ENCODE data around the gene SNRPF. TPM values are rescaled to one million over a fixed set of nuclear protein-coding genes. Genes with fewer than 3 reads are reported as not detected.

Gene SNRPF
- total RNA-seq, 1 donor from 2014 or later = 70.9 TPM

DNA sequence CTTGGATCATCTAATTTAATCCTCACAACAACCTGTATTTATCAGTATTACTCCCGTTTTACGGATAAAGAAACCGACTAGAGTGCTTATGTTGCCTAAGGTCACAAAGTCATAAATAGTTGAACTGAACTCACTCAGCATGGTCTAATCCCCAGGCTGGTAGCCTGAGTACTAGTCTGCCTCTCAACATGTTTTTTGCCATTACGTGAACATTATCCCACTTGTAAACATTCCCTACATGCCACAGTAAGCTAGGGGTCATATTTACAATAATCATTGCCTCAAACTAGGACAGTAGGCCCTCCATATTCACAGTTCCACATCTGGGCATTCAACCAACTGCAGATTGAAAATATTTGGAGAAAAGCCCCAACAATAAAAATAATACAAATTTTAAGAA, 12.1 kb downstream of the SNRPF start:
- Mint-ChIP-seq H3K9me3 (no peaks in the 10 kb centered on the region), H3K4me1 (ENCODE audit: low read depth) (peaks cover 16% of the 10 kb centered on the region), H3K27ac (no peak overlapping the region), H3K4me3 (no peak overlapping the region), H3K27me3 (ENCODE audit: insufficient read depth) (no peaks in the 10 kb centered on the region), H3K36me3 (ENCODE audit: low read depth) (peaks cover 20% of the 10 kb centered on the region)
- DNase-seq (ENCODE audit: low spot score) = no peak
- intact Hi-C loops (cut with micrococcal nuclease) = no loop called here

DNA sequence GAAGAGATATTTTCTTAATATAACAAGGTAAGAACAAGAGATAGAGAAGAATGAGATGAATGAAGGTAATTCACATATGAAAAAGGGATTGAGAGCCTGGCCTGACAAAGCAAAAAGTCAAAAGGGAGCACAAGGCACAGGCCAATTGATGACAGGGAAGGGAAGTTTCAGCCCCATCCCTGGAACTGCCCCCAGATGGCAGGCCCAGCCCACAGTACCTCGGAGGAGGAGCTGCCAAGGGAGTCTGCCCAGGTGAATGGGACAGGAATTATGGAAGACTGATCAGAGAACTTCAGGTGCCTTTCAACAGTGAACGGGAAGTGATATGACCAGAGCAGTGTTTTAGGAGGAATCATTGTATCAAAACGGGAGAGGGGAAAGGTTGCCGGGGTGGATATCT, 15.7 kb downstream of the SNRPF start:
- Mint-ChIP-seq H3K36me3 (ENCODE audit: low read depth) (peaks cover 15% of the 10 kb centered on the region), H3K27ac (no peak overlapping the region), H3K4me1 (ENCODE audit: low read depth) (peaks cover 8% of the 10 kb centered on the region), H3K9me3 (no peaks in the 10 kb centered on the region), H3K27me3 (ENCODE audit: insufficient read depth) (no peaks in the 10 kb centered on the region), H3K4me3 (no peak overlapping the region)
- DNase-seq (ENCODE audit: low spot score) = no peak
- intact Hi-C loops (cut with micrococcal nuclease) = no loop called here

DNA sequence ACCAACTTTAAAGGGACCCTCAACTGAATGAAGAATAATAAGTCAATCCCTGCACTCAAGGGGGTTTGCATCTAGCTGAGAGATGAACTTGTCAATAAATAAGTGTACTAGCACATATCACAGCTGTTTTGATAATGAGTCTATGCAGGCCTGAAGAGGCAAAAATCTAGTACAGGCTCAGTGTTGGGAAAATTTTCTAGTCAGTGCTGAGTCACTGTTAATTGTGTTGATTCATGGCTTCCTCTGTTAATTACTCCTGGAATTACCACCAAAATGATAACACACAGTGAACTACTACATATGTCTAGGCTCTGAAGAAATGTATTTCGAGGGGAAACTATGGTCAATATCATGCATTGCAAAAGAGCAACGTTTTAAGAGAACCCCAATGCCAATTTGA, 18.9 kb downstream of the SNRPF start:
- H3K4me1 Mint-ChIP-seq (ENCODE audit: low read depth) = peaks cover 8% of the 10 kb centered on the region
- H3K9me3 Mint-ChIP-seq = no peaks in the 10 kb centered on the region
- no peak overlapping the region for H3K27ac Mint-ChIP-seq
- intact Hi-C loops (cut with micrococcal nuclease) = no loop called here
- H3K4me3 Mint-ChIP-seq = no peak overlapping the region
- peaks cover 8% of the 10 kb centered on the region for H3K36me3 Mint-ChIP-seq (ENCODE audit: low read depth)
- no peak for DNase-seq (ENCODE audit: low spot score)
- no peaks in the 10 kb centered on the region for H3K27me3 Mint-ChIP-seq (ENCODE audit: insufficient read depth)

DNA sequence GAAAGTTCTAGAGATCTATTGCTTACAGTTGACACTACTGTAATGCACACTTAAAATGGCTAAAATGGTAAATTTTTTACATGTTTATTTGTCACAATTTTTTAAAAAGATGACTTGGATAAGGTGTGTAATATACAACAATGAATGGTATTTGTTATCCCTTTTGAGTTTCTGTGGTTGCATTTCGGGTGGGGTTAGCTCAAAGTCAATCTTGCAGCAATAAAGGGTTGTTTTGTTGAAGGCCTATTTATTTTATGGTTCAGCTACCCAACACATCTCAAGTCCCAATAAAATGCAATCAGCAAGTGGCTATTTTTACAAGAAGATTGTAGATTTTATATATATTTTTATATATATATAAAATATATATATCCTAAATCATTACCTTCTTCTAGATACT, 22.1 kb downstream of the SNRPF start:
- Mint-ChIP-seq H3K36me3 (ENCODE audit: low read depth) (peaks cover 1% of the 10 kb centered on the region), H3K27me3 (ENCODE audit: insufficient read depth) (no peaks in the 10 kb centered on the region), H3K4me1 (ENCODE audit: low read depth) (no peaks in the 10 kb centered on the region), H3K27ac (no peak overlapping the region), H3K4me3 (no peak overlapping the region), H3K9me3 (no peaks in the 10 kb centered on the region)
- no peak for DNase-seq (ENCODE audit: low spot score)
- intact Hi-C loops (cut with micrococcal nuclease) = no loop called here

DNA sequence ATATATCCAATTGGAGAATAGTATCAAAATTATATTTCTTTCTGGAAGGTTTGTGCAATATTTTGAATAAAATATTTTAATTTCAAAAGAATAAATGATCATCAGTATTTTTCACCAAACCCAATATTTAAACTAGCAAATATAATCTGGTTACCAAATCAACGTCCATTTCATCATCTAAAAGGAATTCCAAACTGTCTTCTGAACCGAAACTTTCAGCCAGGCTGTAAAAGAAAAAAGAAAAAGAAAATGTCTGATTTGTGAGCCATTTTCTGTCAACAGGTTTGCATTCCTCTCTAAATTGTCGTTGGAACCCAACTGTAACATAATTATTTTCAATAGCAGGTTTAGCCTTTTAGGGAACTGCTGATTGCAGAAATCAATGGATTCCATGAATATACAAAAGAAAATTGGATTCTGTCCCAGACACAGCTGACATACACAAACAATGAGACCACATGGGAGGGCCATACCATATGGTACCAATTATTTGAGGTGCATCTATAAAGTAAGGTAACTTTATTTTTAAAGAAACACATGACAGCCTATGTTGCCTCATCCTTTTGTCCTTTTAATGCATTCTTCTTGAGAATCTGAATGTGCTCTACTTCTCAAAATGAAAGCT, 22.7 kb downstream of the SNRPF start:
- Mint-ChIP-seq H3K36me3 (ENCODE audit: low read depth) (peaks cover 1% of the 10 kb centered on the region), H3K27ac (no peak overlapping the region), H3K9me3 (no peaks in the 10 kb centered on the region), H3K4me1 (ENCODE audit: low read depth) (no peaks in the 10 kb centered on the region), H3K4me3 (no peak overlapping the region), H3K27me3 (ENCODE audit: insufficient read depth) (no peaks in the 10 kb centered on the region)
- intact Hi-C loops (cut with micrococcal nuclease) = no loop called here
- no peak for DNase-seq (ENCODE audit: low spot score)

DNA sequence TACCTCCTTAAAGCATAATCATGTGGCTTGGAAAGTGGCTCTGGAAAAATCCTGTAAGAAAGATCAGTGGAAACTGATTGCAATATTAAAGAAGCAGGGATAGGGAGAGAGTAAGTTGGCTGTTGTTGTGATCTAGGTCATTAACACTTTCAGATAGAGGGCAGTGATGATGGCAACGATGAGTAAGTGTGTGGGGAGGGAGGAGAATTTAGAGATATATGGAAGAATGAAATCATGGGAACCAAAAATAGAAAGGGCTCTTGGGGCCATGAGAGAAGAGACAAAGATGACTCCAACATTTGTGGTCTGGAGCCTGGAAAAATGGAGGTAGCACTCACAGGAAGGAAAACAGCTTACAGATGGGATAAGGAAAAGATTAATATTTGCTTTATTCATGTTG, 23.3 kb downstream of the SNRPF start:
- Mint-ChIP-seq H3K4me1 (ENCODE audit: low read depth) (no peaks in the 10 kb centered on the region), H3K9me3 (no peaks in the 10 kb centered on the region), H3K27ac (no peak overlapping the region), H3K36me3 (ENCODE audit: low read depth) (peaks cover 1% of the 10 kb centered on the region), H3K27me3 (ENCODE audit: insufficient read depth) (no peaks in the 10 kb centered on the region), H3K4me3 (no peak overlapping the region)
- DNase-seq (ENCODE audit: low spot score) = no peak
- intact Hi-C loops (cut with micrococcal nuclease) = no loop called here

DNA sequence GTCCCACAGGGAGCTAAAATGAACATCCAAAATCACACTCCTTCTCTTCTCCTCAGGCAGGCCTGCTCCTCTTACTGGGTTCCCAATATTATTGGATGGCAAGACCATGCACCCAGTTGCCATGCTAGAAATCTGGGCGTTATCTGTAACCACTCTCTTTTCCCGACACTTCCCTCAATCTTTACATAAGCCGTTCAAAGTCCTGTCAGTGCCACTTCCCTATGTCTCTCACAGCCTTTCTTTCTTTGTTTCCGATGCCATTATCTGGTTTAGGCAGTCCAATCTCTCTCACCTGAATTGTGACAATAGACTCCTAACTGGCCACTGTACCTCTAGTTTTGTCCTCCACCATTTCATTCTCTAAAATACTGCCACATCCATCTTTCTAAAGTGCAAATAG, 24.1 kb downstream of the SNRPF start:
- DNase-seq (ENCODE audit: low spot score) = no peak
- Mint-ChIP-seq H3K27ac (no peak overlapping the region), H3K36me3 (ENCODE audit: low read depth) (peaks cover 1% of the 10 kb centered on the region), H3K9me3 (no peaks in the 10 kb centered on the region), H3K4me3 (no peak overlapping the region), H3K27me3 (ENCODE audit: insufficient read depth) (no peaks in the 10 kb centered on the region), H3K4me1 (ENCODE audit: low read depth) (no peaks in the 10 kb centered on the region)
- intact Hi-C loops (cut with micrococcal nuclease) = no loop called here

DNA sequence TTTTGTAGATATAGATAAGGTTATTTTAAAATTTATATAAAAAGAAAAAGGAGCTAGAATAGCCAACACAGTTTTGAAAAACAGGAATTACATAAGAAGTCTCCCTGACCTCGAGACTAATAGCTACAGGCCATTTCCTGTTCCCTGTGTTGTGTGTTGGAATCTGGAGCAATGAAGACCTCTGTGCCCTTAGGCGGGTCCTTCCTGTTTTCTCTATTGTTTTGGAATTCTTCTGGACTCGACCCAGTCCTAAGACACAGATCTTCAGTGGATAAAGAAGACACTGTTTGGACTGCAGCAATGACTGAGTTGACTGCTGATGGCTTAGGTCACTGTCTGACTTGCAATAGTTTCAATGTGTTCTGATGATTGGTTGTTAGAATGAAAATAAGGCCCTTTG, 26.2 kb downstream of the SNRPF start:
- intact Hi-C loops (cut with micrococcal nuclease) = no loop called here
- no peak overlapping the region for H3K27ac Mint-ChIP-seq
- DNase-seq (ENCODE audit: low spot score) = no peak
- no peaks in the 10 kb centered on the region for H3K4me1 Mint-ChIP-seq (ENCODE audit: low read depth)
- no peak overlapping the region for H3K4me3 Mint-ChIP-seq
- no peaks in the 10 kb centered on the region for H3K27me3 Mint-ChIP-seq (ENCODE audit: insufficient read depth)
- H3K36me3 Mint-ChIP-seq (ENCODE audit: low read depth) = no peaks in the 10 kb centered on the region
- no peaks in the 10 kb centered on the region for H3K9me3 Mint-ChIP-seq

DNA sequence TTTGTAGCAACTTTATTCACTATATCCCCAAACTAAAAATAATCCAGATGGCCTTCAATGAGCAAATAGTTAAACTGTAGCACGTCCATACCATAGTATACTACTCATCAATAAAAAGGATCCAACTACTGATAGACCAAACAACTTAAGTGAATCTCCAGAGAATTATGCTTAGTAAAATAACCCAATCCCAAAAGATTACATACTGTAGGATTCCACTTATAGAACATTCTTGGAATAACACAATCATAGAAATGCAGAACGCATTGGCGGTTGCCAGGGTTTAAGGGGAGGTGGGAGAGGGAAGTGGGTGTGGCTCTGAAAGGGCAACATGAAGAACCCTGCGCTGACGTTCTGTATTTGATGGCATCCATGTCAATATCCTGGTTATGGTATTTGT, 28.6 kb downstream of the SNRPF start:
- H3K9me3 Mint-ChIP-seq = no peaks in the 10 kb centered on the region
- DNase-seq (ENCODE audit: low spot score) = no peak
- no peak overlapping the region for H3K4me3 Mint-ChIP-seq
- intact Hi-C loops (cut with micrococcal nuclease) = no loop called here
- peaks cover 3% of the 10 kb centered on the region for H3K27me3 Mint-ChIP-seq (ENCODE audit: insufficient read depth)
- no peaks in the 10 kb centered on the region for H3K36me3 Mint-ChIP-seq (ENCODE audit: low read depth)
- no peaks in the 10 kb centered on the region for H3K4me1 Mint-ChIP-seq (ENCODE audit: low read depth)
- H3K27ac Mint-ChIP-seq = no peak overlapping the region

DNA sequence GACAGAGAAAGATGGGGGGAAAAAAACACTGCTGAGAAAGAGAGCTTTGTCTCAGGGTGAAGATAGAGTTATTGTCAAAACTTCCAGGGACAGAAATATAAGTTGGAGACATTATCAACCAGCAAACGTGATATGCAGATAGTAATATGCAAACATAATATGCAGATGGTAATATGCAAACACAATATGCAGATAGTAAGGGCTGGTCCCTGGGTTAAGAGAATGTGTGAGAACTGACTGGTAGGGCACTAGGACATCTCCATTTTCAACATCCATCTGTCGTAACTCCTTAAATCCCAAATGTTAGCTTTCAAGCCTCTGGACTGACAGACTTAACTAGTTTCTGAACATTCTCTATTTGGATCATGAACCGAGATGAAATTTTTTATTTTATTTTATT, 32.2 kb downstream of the SNRPF start:
- H3K27ac Mint-ChIP-seq = no peak overlapping the region
- H3K4me1 Mint-ChIP-seq (ENCODE audit: low read depth) = no peaks in the 10 kb centered on the region
- no peak overlapping the region for H3K4me3 Mint-ChIP-seq
- intact Hi-C loops (cut with micrococcal nuclease) = no loop called here
- H3K27me3 Mint-ChIP-seq (ENCODE audit: insufficient read depth) = peaks cover 3% of the 10 kb centered on the region
- no peaks in the 10 kb centered on the region for H3K36me3 Mint-ChIP-seq (ENCODE audit: low read depth)
- H3K9me3 Mint-ChIP-seq = no peaks in the 10 kb centered on the region
- DNase-seq (ENCODE audit: low spot score) = no peak

DNA sequence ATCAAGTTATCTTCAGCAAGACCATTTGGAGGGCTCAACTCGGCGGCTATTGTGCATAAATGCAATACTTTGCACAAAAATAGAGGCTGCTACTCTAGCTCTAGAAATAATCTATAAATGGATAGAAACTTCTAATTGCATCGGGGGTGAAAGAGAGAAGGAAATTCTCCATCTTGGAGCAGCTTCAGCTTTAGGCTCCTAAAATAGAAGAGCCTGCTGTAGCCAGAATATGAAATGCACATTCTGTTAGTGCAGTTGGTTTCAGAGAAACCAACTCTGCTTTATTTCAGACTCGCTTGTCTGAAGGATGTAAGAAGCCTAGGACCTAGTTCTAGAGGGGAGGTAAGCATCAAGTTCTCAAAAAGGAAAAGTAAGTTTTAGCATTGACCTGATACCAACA, 38.1 kb downstream of the SNRPF start:
- intact Hi-C loops (cut with micrococcal nuclease) = no loop called here
- peaks cover 3% of the 10 kb centered on the region for H3K27me3 Mint-ChIP-seq (ENCODE audit: insufficient read depth)
- H3K9me3 Mint-ChIP-seq = no peaks in the 10 kb centered on the region
- H3K27ac Mint-ChIP-seq = no peak overlapping the region
- DNase-seq (ENCODE audit: low spot score) = no peak
- no peaks in the 10 kb centered on the region for H3K4me1 Mint-ChIP-seq (ENCODE audit: low read depth)
- H3K4me3 Mint-ChIP-seq = no peak overlapping the region
- no peaks in the 10 kb centered on the region for H3K36me3 Mint-ChIP-seq (ENCODE audit: low read depth)

DNA sequence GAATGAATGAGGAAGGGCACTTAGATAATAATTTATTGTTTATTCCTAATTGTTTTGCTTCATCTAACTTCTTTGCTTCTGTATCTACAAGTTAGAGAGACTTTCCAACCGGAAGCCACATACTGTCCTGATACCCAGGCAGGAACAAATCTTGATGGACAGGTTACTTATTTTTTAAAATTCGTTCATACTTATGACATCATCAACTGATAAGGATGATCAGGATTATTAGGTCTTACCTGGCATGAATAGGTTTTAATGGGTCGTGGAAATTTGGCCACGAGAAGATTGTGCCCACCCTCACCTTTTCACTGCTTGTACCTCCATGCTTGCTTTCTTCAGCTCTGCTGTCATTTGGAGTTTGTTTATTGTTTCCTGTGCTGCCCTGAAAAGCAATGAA, 39.3 kb downstream of the SNRPF start:
- no peak for DNase-seq (ENCODE audit: low spot score)
- Mint-ChIP-seq H3K4me3 (no peak overlapping the region), H3K27me3 (ENCODE audit: insufficient read depth) (peaks cover 3% of the 10 kb centered on the region), H3K27ac (no peak overlapping the region), H3K4me1 (ENCODE audit: low read depth) (no peaks in the 10 kb centered on the region), H3K36me3 (ENCODE audit: low read depth) (no peaks in the 10 kb centered on the region), H3K9me3 (no peaks in the 10 kb centered on the region)
- intact Hi-C loops (cut with micrococcal nuclease) = no loop called here

DNA sequence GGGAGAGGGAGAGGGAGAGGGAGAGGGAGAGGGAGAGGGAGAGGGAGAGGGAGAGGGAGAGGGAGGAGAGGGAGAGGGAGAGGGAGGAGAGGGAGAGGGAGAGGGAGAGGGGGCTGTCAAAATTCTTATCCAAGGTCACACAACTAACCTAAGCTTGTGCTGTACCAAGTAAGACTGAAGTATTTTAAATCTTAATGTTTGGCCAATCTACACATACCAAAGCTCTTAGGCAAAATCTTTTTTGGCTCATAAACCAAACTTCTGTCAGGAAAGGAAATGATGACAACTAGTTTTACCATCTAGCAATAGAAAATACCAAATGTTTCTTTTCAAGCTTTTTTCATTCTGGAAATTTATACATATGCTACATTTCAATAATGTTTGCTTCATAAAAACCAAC, 49.8 kb downstream of the SNRPF start:
- no peak for DNase-seq (ENCODE audit: low spot score)
- H3K4me3 Mint-ChIP-seq = no peak overlapping the region
- peaks cover 20% of the 10 kb centered on the region for H3K27me3 Mint-ChIP-seq (ENCODE audit: insufficient read depth)
- intact Hi-C loops (cut with micrococcal nuclease) = no loop called here
- H3K36me3 Mint-ChIP-seq (ENCODE audit: low read depth) = no peaks in the 10 kb centered on the region
- no peaks in the 10 kb centered on the region for H3K9me3 Mint-ChIP-seq
- H3K4me1 Mint-ChIP-seq (ENCODE audit: low read depth) = no peaks in the 10 kb centered on the region
- H3K27ac Mint-ChIP-seq = no peak overlapping the region

DNA sequence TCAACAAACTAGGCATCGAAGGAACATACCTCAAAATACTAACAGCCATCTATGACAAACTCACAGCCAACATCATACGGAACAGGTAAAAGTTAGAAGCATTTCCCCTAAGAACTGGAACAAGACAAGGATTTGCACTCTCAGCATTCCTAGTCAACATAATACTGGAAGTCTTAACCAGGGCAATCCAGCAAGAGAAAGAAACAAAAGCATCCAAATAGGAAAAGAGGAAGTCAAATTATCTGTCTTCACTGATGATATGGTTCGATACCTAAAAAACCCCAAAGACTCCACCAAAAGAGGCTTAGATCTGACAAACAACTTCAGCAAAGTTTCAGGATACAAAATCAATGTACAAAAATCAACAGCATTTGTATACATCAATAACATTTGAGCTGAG, 51.1 kb downstream of the SNRPF start:
- Mint-ChIP-seq H3K9me3 (no peaks in the 10 kb centered on the region), H3K27ac (no peak overlapping the region), H3K27me3 (ENCODE audit: insufficient read depth) (peaks cover 17% of the 10 kb centered on the region), H3K4me1 (ENCODE audit: low read depth) (no peaks in the 10 kb centered on the region), H3K36me3 (ENCODE audit: low read depth) (no peaks in the 10 kb centered on the region), H3K4me3 (no peak overlapping the region)
- intact Hi-C loops (cut with micrococcal nuclease) = no loop called here
- DNase-seq (ENCODE audit: low spot score) = no peak

Data from activated T-helper 1 cell treated with anti-CD3 and anti-CD28 coated beads, Interleukin-12 subunit alpha, Interleukin-12 subunit beta, Interleukin-2, Interleukin-4 antibody, amounts not matched to agents 30 ng/mL and 10 ng/mL and 1 ng/mL, durations not matched to agents 14 hours and 24 hours and 36 hours (primary cell).